HepG2 (cell line): ENCODE data around the gene PCDHA6. TPM values are rescaled to one million over a fixed set of nuclear protein-coding genes. Genes with fewer than 3 reads are reported as not detected.

Source experiments
- BRCA1 ChIP-seq: sonication (generic); formaldehyde crosslinking; IDR thresholded peaks from 2 replicates; pipeline ENCODE4 v1.4.0; 2020; ENCODE audit warnings: missing genetic modification reagents
- CBFB ChIP-seq: sonication (generic); formaldehyde crosslinking; IDR thresholded peaks from 2 replicates; pipeline ENCODE4 v1.4.0; 2020; ENCODE audit warnings: missing genetic modification reagents
- HCFC1 ChIP-seq: fragments of 150-350 bp; IDR thresholded peaks from 2 replicates; pipeline ENCODE4 v1.6.1; 2014; ENCODE audit warnings: low read depth, low read length
- PLSCR1 ChIP-seq: sonication (generic); formaldehyde crosslinking; IDR thresholded peaks from 2 replicates; pipeline ENCODE4 v1.5.0; 2020; ENCODE audit warnings: missing genetic modification reagents, mild to moderate bottlenecking, borderline replicate concordance
- POLR2AphosphoS2 ChIP-seq: IDR thresholded peaks from 2 replicates; pipeline ENCODE4 v1.6.1; 2011; ENCODE audit warnings: low read depth, low read length, improper control_type of control experiment
- SOX6 ChIP-seq, 2 experiments: fragments of 450-650 bp in 1 of 2; sonication (generic) in 1 of 2; formaldehyde crosslinking in 1 of 2; IDR thresholded peaks; 2 replicates each; pipeline versions ENCODE4 v1.4.0 to v1.6.1; 2017 to 2020; ENCODE audit warnings: antibody characterized with exemption in 1 of 2, mild to moderate bottlenecking in 1 of 2, missing genetic modification reagents in 1 of 2
- ZBTB37 ChIP-seq: sonication (generic); formaldehyde crosslinking; IDR thresholded peaks from 2 replicates; pipeline ENCODE4 v1.4.0; 2020; ENCODE audit warnings: mild to moderate bottlenecking, missing genetic modification reagents
- ZBTB38 ChIP-seq: sonication (generic); formaldehyde crosslinking; IDR thresholded peaks from 2 replicates; pipeline ENCODE4 v1.5.1; 2020; ENCODE audit warnings: mild to moderate bottlenecking, missing genetic modification reagents
- ZNF614 ChIP-seq: IDR thresholded peaks from 2 replicates; pipeline ENCODE4 v1.6.1; 2018; ENCODE audit warnings: missing biosample characterization, missing genetic modification reagents, inconsistent platforms, borderline replicate concordance
- ZNF616 ChIP-seq: sonication (generic); formaldehyde crosslinking; IDR thresholded peaks from 2 replicates; pipeline ENCODE4 v1.5.0; 2020; ENCODE audit warnings: low read depth, mild to moderate bottlenecking, missing genetic modification reagents
- ZNF737 ChIP-seq: sonication (generic); formaldehyde crosslinking; IDR thresholded peaks from 2 replicates; pipeline ENCODE4 v1.5.0; 2020; ENCODE audit warnings: missing genetic modification reagents, mild to moderate bottlenecking, borderline replicate concordance
- polyA plus RNA-seq, 8 experiments: library from polyadenylated mRNA; depleted of rRNA in 3 of 8; stranded (reverse) in 7 of 8; unstranded in 1 of 8; fragments of >200 nt; fragmentation: Illumina TruSeq in 4 of 8; extraction: Trizol in 4 of 8; gene quantifications; 2 replicates each; pipeline versions ENCODE4 v1.2.1 to v1.2.3, GENCODE V29; 2011 to 2016; ENCODE audit warnings: low read depth in 4 of 8, missing spikeins in 1 of 8, mixed read lengths in 1 of 8; ENCODE audit not compliant: insufficient read depth in 1 of 8
- total RNA-seq, 5 experiments: library from RNA; depleted of rRNA; stranded (reverse); fragments of >200 nt; fragmentation: Illumina TruSeq; extraction: Trizol; gene quantifications; 2 replicates each; pipeline ENCODE4 v1.2.3, GENCODE V29; 2016; ENCODE audit warnings: low read depth in 1 of 5

The PCDHA6 gene
- total and polyA plus RNA-seq, 2 of the 13 experiments (the other 11 are each of a cell fraction or from before 2014, with no cell fraction given), result not detected

DNA sequence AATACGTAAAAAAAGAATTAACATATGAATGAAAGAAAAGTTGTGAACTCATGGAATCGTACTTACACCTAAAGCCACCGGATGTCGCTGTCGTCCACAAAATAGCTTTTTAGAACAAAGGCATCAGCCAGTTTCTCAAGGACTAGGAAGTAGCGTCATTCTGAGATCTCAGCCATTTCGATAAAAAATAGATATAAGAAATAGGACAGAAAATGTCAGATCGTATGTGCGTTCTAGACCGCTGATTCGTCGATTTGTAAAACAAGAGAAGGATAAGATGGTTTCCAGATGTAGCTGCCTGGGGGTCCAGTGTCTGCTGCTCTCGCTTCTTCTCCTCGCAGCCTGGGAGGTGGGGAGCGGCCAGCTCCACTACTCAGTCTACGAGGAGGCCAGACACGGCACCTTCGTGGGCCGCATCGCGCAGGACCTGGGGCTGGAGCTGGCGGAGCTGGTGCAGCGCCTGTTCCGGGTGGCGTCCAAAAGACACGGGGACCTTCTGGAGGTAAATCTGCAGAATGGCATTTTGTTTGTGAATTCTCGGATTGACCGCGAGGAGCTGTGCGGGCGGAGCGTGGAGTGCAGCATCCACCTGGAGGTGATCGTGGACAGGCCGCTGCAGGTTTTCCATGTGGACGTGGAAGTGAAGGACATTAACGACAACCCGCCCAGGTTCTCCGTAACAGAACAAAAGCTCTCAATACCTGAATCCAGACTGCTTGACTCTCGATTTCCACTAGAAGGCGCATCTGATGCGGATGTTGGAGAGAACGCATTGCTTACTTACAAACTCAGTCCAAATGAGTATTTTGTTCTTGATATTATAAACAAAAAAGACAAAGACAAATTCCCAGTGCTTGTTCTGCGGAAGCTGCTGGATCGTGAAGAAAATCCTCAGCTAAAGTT, 28.3 kb downstream of the PCDHA6 start, which contains the start of gene PCDHA10 (continued):
- TF ChIP-seq ZBTB37 (CRISPR knock-in tag) (no peak), PLSCR1 (CRISPR knock-in tag) (no peak), CBFB (CRISPR knock-in tag) (no peak), ZBTB38 (CRISPR knock-in tag) (no peak), SOX6 (IDR thresholded peaks at IDR 0.05) (no peak), SOX6 (CRISPR knock-in tag; IDR thresholded peaks at IDR 0.05) (no peak), HCFC1 (no peak), POLR2AphosphoS2 (no peak), ZNF614 (CRISPR knock-in tag) (no peak), ZNF616 (CRISPR knock-in tag) (no peak), ZNF737 (no peak), BRCA1 (no peak)
